Measurements from ENCODE around the gene FTO.

Gene FTO

GRCh38 chr16:53966821-53967571 lies 263.0 kb downstream of the FTO start:
- DNase-seq (ENCODE audit: low spot score), result no peak

- no peak for DNase-seq (ENCODE audit: low spot score)
These were observed 263.6 kb downstream of the FTO start for GRCh38 chr16:53967572-53967971.

GRCh38 chr16:53968454-53968853 lies 264.5 kb downstream of the FTO start:
- DNase-seq (ENCODE audit: low spot score), result no peak

- DNase-seq (ENCODE audit: low spot score), result no peak
These were observed 264.9 kb downstream of the FTO start for GRCh38 chr16:53968896-53969295.

GRCh38 chr16:53971616-53972015 lies 267.7 kb downstream of the FTO start:
- DNase-seq (ENCODE audit: low spot score), result no peak

- DNase-seq (ENCODE audit: low spot score), result no peak
These were observed 269.1 kb downstream of the FTO start for GRCh38 chr16:53973021-53973420.

- DNase-seq (ENCODE audit: low spot score), result no peak
These were observed 270.6 kb downstream of the FTO start for GRCh38 chr16:53974484-53975080.

- DNase-seq (ENCODE audit: low spot score), result no peak
These were observed 276.7 kb downstream of the FTO start for GRCh38 chr16:53980675-53981074.

- no peak for DNase-seq (ENCODE audit: low spot score)
These were observed 278.7 kb downstream of the FTO start for GRCh38 chr16:53982631-53983042.

GRCh38 chr16:53984936-53985335 lies 281.0 kb downstream of the FTO start:
- no peak for DNase-seq (ENCODE audit: low spot score)

GRCh38 chr16:53985861-53986260 lies 281.9 kb downstream of the FTO start:
- DNase-seq (ENCODE audit: low spot score), result no peak

GRCh38 chr16:53986793-53987192 lies 282.8 kb downstream of the FTO start:
- no peak for DNase-seq (ENCODE audit: low spot score)

GRCh38 chr16:53988136-53988535 lies 284.2 kb downstream of the FTO start:
- DNase-seq (ENCODE audit: low spot score), result no peak

GRCh38 chr16:53989597-53989996 lies 285.6 kb downstream of the FTO start:
- DNase-seq (ENCODE audit: low spot score), result no peak

GRCh38 chr16:53991754-53992378 lies 287.9 kb downstream of the FTO start:
- DNase-seq (ENCODE audit: low spot score), result no peak

- no peak for DNase-seq (ENCODE audit: low spot score)
These were observed 291.4 kb downstream of the FTO start for GRCh38 chr16:53995378-53995777.

- no peak for DNase-seq (ENCODE audit: low spot score)
These were observed 293.0 kb downstream of the FTO start for GRCh38 chr16:53996961-53997360.

GRCh38 chr16:53998024-53998810 lies 294.3 kb downstream of the FTO start:
- no peak for DNase-seq (ENCODE audit: low spot score)

- no peak for DNase-seq (ENCODE audit: low spot score)
These were observed 295.1 kb downstream of the FTO start for GRCh38 chr16:53998966-53999522.

- DNase-seq (ENCODE audit: low spot score), result no peak
These were observed 295.9 kb downstream of the FTO start for GRCh38 chr16:53999841-54000240.

GRCh38 chr16:54000361-54000760 lies 296.4 kb downstream of the FTO start:
- DNase-seq (ENCODE audit: low spot score), result no peak

GRCh38 chr16:54006693-54007092 lies 302.7 kb downstream of the FTO start:
- DNase-seq (ENCODE audit: low spot score), result no peak

Measured in RKO (cell line).